ENCODE data around the gene NANP.
"Not testable (repeated sequence)": the region's sequence is repeated elsewhere in the genome, so short reads cannot be mapped to it uniquely, and the experiment has no call there.

NANP gene, protein sequence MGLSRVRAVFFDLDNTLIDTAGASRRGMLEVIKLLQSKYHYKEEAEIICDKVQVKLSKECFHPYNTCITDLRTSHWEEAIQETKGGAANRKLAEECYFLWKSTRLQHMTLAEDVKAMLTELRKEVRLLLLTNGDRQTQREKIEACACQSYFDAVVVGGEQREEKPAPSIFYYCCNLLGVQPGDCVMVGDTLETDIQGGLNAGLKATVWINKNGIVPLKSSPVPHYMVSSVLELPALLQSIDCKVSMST

GRCh38 chr20:25623736-25624499, at the start of gene NANP:
TSS of gene NANP (minus strand) at chr20:25624014. CDS start at chr20:25623948, 66 bp downstream.
- peak; percentile 97 for DNase-seq

DNA sequence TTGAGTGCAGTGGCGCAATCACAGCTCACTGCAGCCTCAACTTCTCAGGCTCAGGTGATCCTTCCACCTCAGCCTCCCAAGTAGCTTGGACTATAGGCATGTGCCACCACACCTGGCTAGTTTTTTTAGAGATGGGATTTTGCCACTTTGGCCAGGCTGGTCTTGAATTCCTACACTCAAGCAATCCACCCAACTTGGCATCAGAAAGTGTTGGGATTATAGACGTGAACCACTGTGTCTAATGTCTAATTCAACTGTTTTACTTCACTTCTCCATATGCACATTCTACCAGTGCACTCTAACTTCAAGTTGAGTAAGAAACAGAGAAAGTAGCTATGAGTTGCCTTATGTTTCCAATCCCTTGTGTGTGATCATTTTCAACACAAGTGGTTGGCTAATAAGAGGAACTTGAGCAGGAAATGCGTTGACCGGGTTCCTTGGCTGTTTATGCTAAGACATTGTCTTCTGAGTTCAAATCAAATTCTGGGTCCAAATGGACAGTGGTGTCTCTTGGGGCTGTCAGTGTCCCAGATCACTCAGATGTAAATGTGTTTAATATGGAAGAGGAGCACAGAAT, 48.9 kb upstream of the NANP start:
- DNase-seq, result no peak

DNA sequence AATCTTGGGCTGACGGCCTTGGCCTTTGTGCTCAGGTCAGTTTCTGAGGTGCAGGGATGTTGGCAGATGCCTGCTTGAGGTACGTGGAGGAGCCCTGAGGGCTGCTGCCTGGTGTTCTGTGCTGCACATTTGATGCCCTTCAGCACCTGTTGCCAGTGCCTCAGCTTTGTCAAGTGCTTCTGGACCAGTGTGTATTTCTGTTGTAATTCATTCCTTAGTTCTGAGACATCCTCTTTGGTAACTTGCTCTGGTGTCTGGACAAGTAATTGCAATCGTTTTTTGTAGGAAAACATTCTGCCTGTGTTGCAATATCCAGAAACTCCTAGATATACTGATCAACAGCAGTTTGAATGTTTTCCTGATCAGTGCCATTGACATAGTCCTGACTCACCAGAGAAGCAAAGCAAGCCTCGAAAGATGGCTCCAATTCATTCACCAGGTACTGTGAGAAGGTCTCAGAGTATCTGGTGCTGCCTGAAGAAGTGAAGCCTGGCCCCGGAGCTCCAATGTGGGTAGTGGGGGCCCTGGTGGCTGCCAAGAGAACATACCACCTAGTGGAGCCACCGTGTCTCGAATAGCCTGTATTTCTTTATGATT, 46.1 kb upstream of the NANP start:
- no peak for DNase-seq

DNA sequence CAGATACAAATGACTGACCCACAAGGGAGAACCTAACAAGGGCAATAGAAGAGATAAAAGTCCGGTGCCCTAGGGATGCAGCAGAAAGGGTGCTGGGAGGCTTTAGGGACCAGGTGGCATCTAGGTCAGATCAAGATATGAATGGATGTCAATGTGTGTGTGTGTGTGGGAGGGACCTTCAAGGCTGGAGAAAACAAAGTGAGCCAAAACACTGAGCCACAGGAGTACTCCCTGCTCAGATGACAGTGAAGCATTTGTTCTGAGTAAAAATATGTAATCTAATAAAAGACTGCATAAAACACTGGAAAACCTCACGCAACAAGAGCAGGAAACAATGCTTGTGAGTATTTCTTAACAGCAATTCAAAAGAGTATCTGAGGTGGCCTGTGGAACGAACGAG, 44.6 kb upstream of the NANP start:
- no peak for DNase-seq

DNA sequence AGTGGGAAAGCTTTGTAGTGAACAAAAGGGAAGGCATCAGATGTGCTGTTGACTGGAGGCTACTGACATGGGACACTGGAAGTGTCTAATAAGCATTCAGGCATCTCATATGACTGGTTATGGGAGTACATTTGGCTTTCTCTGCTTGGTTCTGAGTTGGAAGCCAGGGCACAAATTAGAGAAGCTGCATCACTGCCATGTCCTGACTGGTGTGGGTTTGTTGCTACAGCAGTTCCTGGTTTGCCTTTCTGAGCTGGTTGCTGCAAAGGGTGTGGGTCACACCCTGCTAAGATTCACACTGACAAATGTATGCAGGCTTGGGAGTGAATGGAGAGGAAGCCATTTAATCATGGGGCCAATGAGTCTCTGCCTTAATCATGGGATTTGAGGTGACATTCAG, 36.2 kb upstream of the NANP start:
- no peak for DNase-seq

- DNase-seq, result no peak
These were observed 30.7 kb upstream of the NANP start for GRCh38 chr20:25654487-25654886.

DNA sequence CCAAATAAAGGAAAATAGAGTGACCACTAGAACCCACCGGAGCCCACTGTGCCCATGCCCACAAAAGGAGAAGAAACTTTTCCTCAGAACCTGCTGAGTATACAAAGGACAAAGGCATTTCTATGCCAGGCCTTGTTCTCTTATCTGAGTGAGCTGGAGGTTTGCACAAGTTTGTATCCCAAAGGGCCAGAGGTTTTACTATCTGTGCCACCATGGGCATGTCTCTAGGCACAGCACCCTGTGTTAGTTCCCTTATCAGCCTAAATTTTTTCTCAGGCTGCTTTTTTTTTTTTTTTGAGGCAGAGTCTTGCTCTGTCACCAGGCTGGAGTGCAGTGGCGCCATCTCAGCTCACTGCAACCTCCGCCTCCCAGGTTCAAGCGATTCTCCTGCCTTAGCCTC, 29.1 kb upstream of the NANP start:
- not testable (repeated sequence) for DNase-seq

GRCh38 chr20:25644814-25645213, 21.0 kb upstream of the NANP start:
- DNase-seq, result no peak

GRCh38 chr20:25643716-25644115, 19.9 kb upstream of the NANP start:
- no peak for DNase-seq

DNA sequence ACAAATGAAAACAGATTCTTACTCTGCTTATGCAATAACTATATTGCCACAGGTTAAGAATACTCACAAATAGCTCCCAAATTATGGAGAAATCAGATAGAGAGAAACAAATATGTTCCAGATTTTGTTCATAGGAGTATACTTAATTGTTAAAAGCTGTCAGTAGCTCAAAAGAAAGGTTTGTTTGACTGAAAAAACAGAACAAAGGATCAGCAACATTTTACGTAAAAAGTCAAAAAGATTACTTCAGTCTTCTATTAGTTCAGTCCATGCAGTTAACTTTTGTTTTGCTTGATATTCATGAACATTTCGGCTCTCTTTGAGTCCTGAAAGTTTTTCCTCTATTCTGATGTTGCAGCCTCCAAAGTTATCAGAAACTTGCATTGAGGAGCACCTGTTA, 13.4 kb upstream of the NANP start:
- DNase-seq, result no peak

DNA sequence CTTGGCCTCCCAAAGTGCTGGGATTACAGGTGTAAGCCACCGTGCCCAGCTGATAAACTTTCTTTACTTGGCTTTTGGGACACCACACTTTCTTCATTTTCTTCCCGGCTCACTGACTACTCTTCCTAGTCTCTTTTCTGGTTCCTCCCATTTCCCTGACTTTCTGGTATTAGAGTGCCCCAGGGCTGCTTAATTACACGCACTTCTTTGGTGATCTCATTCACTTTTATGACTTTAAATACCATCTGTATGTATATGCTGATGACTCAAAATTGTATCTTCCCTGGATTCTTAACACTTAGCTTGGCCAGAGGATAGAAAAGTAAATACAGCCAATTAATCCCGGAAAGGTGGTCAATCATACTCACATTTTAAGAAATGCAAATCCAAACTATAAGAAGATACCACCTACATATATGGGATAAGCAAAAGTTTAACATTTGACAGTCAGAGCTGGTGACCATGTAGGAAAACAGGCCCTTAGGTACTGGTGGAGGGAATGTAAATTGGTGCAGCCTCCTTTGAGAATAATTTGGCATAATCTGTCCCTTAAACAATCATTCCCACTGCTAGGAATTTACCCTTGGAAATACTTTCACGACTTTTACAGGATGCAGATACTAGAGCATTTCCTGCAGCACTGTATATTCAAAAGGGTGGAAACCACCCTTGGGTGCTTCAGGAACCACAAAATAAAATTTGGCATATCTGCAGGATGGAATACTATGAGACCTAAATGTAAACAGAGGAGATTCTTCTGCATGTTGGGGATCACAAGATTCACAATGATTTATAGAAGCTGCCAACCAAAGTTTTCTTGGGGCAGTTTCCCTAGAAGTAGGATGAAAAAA, 9.4 kb upstream of the NANP start:
- no peak for DNase-seq

GRCh38 chr20:25630615-25631014, 6.8 kb upstream of the NANP start:
- not testable (repeated sequence) for DNase-seq

DNA sequence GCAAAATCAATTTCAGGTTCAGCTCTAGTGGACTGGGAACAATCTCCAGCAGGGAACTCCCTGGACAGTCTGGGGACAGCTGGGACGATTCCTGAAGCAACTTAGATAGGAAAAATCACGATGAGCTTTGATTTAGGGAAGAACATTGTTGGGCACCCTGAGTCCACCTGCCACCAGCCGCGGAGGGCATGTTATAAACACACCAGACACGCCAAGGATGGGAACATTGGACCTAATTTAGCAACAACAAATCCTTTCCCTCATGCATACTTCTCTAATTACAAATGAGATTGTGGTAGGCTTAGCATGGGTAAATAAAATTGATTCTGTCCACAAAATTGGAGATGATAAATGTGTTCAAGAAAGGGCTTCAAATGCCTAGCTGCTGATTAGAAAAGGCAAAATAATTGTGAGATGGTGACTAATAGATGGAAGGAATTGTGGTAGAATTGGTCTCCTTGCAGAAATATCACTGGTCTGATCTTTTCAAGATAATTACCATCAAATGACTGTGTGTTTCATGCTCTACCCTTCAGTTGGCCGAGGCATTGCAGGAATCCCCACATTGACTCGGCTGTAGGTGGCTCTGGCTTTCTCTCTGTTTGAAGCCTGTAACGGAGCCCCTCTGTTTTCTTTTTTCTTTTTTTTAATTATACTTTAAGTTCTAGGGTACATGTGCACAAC, 6.1 kb upstream of the NANP start:
- no peak for DNase-seq

DNA sequence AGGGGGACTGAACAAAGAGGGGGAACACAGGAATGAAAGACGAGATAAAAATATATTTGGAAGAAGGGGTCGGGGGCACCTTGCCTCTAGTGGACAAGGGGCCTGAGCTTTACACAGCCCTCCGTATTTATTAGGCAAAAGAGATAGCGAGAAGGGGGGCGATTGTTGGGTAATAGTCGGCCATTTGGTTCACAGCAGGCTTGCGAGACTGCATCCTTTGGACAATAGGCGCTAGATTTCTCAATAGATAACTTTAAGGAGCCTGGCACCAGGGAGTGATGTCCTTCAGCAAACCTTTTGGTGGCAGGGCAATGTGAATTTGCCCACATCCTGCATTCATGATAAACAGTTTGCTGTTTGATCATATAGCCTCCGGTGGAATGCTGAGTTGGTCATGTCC, 3.0 kb upstream of the NANP start:
- no peak for DNase-seq

GRCh38 chr20:25624500-25624939, 706 bp upstream of the NANP start:
- DNase-seq, result no peak

DNA sequence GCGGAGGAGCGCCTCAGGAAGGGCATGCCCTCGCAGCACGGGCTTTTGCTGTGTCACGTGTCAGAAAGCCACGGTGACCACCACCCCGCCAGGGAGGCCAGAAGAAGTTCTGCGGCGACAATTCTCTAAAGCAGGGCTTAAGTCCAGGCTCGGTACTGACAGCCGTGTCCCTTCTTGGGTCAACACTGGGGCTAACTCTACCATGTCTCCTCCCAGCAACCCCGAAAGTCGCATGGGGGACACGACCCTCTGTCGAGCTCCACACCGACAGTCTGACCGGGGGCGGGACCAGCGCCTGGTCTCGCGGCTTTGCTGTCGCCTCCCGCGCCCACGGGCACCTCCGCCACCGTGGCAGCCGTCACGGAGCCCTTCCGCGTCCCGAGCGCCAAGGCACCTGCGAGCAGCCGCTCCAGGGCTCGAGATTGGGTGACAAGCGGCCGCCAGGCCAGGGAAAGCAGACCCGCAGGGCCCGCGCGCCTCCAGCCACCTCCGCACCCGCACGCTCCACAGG, 534 bp downstream of the NANP start:
- DNase-seq, result no peak

DNA sequence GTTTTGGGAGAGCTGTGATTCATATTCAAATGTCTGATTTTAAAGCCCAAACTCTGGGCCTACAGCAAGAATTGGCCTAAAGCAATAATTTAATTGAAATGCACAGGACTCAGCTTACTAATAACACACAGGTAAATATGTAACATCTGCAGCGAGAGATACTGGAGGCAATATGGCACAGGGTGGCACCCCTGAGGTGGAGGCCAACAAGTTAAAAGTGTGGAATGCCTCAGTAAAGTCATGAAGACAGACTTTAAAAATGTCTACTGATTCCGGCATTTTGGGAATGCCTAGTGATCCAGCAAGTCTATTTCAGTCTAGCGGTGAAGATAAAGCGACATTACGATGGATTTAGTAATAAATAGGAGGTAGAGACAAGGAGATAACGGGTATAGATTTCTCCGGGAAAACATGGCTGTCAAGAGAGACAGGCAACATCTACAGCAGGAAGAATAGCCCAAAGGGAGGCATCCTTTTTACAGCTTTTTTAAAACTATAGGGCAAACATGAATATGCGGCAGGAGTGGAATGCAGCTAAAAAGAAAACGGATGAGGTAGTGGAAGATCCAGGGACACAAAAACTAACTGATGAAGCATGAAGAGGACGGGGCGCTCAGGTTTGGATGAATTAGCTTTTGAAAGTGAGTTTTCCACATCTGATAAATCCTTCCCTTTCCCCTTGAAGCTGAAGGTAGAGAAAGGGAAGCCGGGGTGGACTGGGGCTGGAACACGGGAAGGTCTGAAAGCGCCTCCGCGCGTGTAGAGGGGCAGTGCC, 1.2 kb downstream of the NANP start:
- no peak for DNase-seq

DNA sequence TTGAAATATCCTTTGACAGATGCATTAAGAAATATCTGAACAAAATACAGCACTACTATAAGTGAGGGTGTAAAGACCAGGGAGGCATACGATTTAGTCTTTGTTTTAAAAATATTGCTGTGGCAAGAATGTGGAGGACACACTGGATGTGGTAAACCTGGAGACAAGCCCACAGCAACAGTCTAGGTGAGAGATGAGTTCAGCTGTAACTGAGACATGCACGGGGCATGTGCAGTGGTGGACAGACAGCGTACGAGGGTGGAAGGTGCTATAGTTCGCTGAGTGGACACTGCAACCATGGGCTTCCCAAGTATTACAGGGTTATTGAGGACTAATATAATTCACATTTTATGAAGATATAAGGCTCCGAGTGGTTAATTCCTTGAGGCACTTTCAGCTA, 1.8 kb downstream of the NANP start:
- no peak for DNase-seq

DNA sequence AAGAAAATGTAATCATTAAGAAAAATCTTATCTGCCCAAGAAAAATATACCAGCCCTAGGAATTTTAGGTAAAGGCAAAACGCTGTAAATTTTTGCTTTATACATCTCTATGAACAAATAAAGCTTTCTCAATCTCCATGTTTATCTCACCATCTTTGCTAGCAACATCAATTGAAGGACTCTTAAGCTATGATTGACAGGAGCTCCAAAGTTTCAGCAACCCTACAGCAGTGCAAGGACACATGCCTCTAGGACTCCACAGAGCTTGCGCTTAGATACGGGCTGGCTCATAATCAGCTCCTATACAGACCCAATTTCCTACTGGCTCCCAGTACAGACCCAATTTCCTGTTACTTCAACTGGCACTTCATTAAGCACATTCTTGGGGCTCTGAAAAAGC, 4.3 kb downstream of the NANP start:
- no peak for DNase-seq

DNA sequence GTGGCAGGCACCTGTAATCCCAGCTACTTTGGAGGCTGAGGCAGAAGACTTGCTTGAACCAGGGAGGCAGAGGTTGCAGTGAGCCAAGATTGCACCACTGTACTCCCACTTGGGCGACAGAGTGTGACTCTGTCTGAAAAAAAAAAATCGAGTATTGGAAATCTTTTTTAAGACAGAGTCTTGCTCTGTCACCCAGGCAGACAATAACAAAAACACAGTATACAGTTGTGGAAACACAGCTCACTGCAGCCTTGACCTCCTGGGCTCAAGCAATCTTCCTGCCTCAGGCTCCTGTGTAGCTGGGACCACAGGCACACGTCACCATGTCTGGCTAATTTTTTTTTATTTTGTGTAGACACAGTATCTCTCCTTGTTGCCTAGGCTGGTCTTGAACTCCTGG, 15.0 kb downstream of the NANP start:
- DNase-seq, result no peak

DNA sequence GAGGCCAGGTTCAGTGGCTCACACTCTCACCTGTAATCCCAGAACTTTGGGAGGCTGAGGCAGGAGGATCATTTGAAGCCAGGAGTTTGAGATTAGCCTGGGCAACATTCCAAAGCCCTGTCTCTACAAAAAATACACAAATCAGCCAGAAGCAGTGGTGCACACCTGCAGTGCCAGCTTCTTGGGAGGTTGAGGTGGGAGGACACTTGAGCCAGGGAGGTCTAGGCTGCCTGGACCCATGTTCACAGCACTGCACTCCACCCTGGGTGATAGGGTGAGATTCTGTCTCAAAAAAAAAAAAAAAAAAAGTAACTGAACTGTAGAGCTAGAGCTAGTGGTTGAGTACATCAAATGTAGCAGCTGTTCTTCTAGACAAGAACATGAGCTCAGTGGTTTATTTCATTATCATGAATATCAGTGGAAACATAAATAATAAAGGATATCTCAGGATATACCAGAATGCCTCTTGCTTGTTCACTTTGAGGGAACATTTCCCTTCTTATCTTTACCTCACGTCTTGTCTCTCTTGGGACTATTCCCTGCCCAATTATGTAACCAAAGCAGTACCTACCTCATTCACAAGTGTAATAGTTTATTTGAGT, 17.6 kb downstream of the NANP start:
- no peak for DNase-seq
